GM12878 (cell line): ENCODE data around the gene ADM2. TPM values are rescaled to one million over a fixed set of nuclear protein-coding genes. Genes with fewer than 3 reads are reported as not detected.

ENCODE experiments used
- BACH1 ChIP-seq: fragments of 450-650 bp; IDR thresholded peaks from 2 replicates; pipeline ENCODE4 v1.6.1; 2017; ENCODE audit warnings: mild to moderate bottlenecking, borderline replicate concordance
- BRCA1 ChIP-seq: IDR thresholded peaks from 2 replicates; pipeline ENCODE4 v1.6.1; 2011; ENCODE audit warnings: low read depth, low read length, improper control_type of control experiment
- CEBPB ChIP-seq, 2 experiments: fragments of 150-350 bp in 1 of 2; IDR thresholded peaks; 2 replicates each; pipeline ENCODE4 v1.6.1; 2012 to 2014; ENCODE audit warnings: low read depth in 2 of 2, low read length in 2 of 2, borderline replicate concordance in 1 of 2, inconsistent platforms in 1 of 2
- CHD1 ChIP-seq: IDR thresholded peaks from 2 replicates; pipeline ENCODE4 v1.6.1; 2012; ENCODE audit warnings: low read depth, low read length, improper control_type of control experiment
- EP300 ChIP-seq, 2 experiments: fragments of 150-350 bp in 1 of 2; IDR thresholded peaks; 2 replicates each; pipeline ENCODE4 v1.6.1; 2011 to 2012; ENCODE audit warnings: low read depth in 2 of 2, low read length in 2 of 2, borderline replicate concordance in 1 of 2, improper control_type of control experiment in 1 of 2, inconsistent platforms in 1 of 2; ENCODE audit not compliant: control insufficient read depth in 1 of 2
- ESRRA ChIP-seq: IDR thresholded peaks from 2 replicates; pipeline ENCODE4 v1.6.1; 2012; ENCODE audit warnings: mild to moderate bottlenecking, low read length, improper control_type of control experiment
- FOXK2 ChIP-seq: fragments of 450-650 bp; IDR thresholded peaks from 2 replicates; pipeline ENCODE4 v1.6.1; 2017; ENCODE audit warnings: mild to moderate bottlenecking, moderate library complexity
- HDGF ChIP-seq: fragments of 450-650 bp; IDR thresholded peaks from 2 replicates; pipeline ENCODE4 v1.6.1; 2016; ENCODE audit warnings: antibody characterized with exemption
- IRF4 ChIP-seq: IDR thresholded peaks from 2 replicates; pipeline ENCODE4 v1.6.1; 2011; ENCODE audit warnings: low read depth, low read length
- KAT2A ChIP-seq: conservative IDR thresholded peaks from 2 replicates; pipeline ENCODE4 v1.6.1; 2011; ENCODE audit warnings: low read depth, low read length; ENCODE audit not compliant: control insufficient read depth
- MTA3 ChIP-seq: IDR thresholded peaks from 2 replicates; pipeline ENCODE4 v1.6.1; 2012; ENCODE audit warnings: low read length, inconsistent platforms, borderline replicate concordance
- MXI1 ChIP-seq: fragments of 150-350 bp; IDR thresholded peaks from 2 replicates; pipeline ENCODE4 v1.6.1; 2011; ENCODE audit warnings: low read depth, mild to moderate bottlenecking, inconsistent platforms, low read length, improper control_type of control experiment
- NR2C1 ChIP-seq: fragments of 450-650 bp; IDR thresholded peaks from 2 replicates; pipeline ENCODE4 v1.6.1; 2017; ENCODE audit warnings: antibody characterized with exemption, mild to moderate bottlenecking, moderate library complexity
- POLR2A ChIP-seq: IDR thresholded peaks from 2 replicates; pipeline ENCODE4 v1.6.1; 2011; ENCODE audit warnings: low read depth, mild to moderate bottlenecking, low read length
- RELB ChIP-seq: fragments of 450-650 bp; IDR thresholded peaks from 2 replicates; pipeline ENCODE4 v1.6.1; 2017; ENCODE audit warnings: low read depth, mild to moderate bottlenecking, moderate library complexity
- SIN3A ChIP-seq: IDR thresholded peaks from 2 replicates; pipeline ENCODE4 v1.6.1; 2012; ENCODE audit warnings: low read depth, low read length, improper control_type of control experiment
- SMAD1 ChIP-seq: fragments of 450-650 bp; IDR thresholded peaks from 2 replicates; pipeline ENCODE4 v1.6.1; 2018; ENCODE audit warnings: mild to moderate bottlenecking, low read depth; ENCODE audit not compliant: partially characterized antibody
- USF2 ChIP-seq: IDR thresholded peaks from 2 replicates; pipeline ENCODE4 v1.6.1; 2011; ENCODE audit warnings: low read depth, low read length, improper control_type of control experiment, borderline replicate concordance
- YY1 ChIP-seq: IDR thresholded peaks from 2 replicates; pipeline ENCODE4 v1.6.1; 2011; ENCODE audit warnings: low read depth, mild to moderate bottlenecking, low read length
- ZNF24 ChIP-seq: fragments of 450-650 bp; IDR thresholded peaks from 2 replicates; pipeline ENCODE4 v1.6.1; 2017; ENCODE audit warnings: antibody characterized with exemption, mild to moderate bottlenecking
- ZNF622 ChIP-seq: fragments of 450-650 bp; IDR thresholded peaks from 2 replicates; pipeline ENCODE4 v1.6.1; 2017; ENCODE audit warnings: mild to moderate bottlenecking, inconsistent platforms
- polyA plus RNA-seq, 11 experiments: library from polyadenylated mRNA; depleted of rRNA in 4 of 11; unstranded in 6 of 11; stranded (reverse) in 5 of 11; fragments of >200 nt; fragmentation: Nextera tagmentation in 4 of 11; fragmentation: Illumina TruSeq in 1 of 11; extraction: Ambion mirVana in 4 of 11; extraction: Trizol in 1 of 11; gene quantifications; 1 replicate in 1 of 11; 2 replicates in 10 of 11; pipeline versions ENCODE4 v1.2.1 to v1.2.3, GENCODE V29; 2011 to 2016; ENCODE audit warnings: inconsistent platforms in 2 of 11, missing spikeins in 2 of 11, low read depth in 1 of 11
- total RNA-seq, 4 experiments: library from RNA; depleted of rRNA in 3 of 4; stranded (reverse); fragments of >200 nt in 3 of 4; fragmentation: Illumina TruSeq in 1 of 4; extraction: Trizol in 1 of 4; gene quantifications; 2 replicates each; pipeline versions ENCODE4 v1.2.1 to v1.2.3, GENCODE V29; 2013 to 2021
- TF ChIP-seq, protein P1 (sequence below): fragments of 450-650 bp; IDR thresholded peaks from 2 replicates; pipeline ENCODE4 v1.6.1; 2017; ENCODE audit warnings: antibody characterized with exemption, mild to moderate bottlenecking, moderate library complexity
- TF ChIP-seq, protein P2 (sequence below): fragments of 450-650 bp; IDR thresholded peaks from 2 replicates; pipeline ENCODE4 v1.6.1; 2018; ENCODE audit warnings: borderline replicate concordance, mild to moderate bottlenecking; ENCODE audit not compliant: partially characterized antibody

ADM2 gene
- total and polyA plus RNA-seq, 10 of the 15 experiments (the other 5 are each of a cell fraction or from before 2014, with no cell fraction given), result 0.02 to 0.33 (median 0.12) TPM; not detected in 2

DNA sequence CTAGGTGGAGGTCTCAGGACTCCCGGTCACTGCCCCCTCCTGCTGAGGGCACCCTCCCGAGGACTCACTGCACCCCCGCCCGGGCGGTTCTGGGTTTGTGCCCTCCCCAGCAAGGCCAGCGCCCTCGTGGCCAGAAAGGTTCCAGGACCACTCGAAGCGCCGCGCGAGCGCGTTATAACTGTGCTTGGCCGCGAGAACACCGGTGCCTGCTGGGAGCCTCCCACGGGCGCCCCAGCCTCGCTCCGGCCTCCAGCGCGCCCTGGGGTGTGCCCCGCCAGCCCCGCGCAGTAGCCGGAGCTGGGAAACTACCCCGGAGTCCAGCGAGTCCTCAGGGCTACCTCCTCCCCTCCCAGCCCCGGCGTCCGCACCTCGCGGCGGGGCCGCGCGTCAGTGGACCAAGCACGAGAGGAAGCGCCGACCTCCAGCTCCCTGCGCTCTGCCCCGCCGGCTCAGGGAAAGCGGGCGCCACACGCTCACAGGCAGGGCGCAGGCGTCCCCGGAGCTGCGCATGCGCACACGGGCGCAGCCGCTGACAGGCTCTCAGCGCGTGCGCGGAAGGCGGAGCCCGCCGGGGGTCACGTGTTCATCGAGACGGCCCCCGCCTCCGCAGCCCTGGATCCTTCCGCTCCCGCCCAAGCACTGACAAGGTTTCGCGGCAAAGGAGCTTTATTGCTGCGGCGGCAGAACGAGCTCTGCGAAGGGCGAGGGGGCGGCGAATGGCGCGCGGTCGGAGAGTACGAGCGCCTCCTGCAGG is 43.9 kb downstream of the ADM2 start, which contains the start of gene SCO2 (continued):
- TF ChIP-seq, protein P1, sequence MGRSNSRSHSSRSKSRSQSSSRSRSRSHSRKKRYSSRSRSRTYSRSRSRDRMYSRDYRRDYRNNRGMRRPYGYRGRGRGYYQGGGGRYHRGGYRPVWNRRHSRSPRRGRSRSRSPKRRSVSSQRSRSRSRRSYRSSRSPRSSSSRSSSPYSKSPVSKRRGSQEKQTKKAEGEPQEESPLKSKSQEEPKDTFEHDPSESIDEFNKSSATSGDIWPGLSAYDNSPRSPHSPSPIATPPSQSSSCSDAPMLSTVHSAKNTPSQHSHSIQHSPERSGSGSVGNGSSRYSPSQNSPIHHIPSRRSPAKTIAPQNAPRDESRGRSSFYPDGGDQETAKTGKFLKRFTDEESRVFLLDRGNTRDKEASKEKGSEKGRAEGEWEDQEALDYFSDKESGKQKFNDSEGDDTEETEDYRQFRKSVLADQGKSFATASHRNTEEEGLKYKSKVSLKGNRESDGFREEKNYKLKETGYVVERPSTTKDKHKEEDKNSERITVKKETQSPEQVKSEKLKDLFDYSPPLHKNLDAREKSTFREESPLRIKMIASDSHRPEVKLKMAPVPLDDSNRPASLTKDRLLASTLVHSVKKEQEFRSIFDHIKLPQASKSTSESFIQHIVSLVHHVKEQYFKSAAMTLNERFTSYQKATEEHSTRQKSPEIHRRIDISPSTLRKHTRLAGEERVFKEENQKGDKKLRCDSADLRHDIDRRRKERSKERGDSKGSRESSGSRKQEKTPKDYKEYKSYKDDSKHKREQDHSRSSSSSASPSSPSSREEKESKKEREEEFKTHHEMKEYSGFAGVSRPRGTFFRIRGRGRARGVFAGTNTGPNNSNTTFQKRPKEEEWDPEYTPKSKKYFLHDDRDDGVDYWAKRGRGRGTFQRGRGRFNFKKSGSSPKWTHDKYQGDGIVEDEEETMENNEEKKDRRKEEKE, result no peak
- TF ChIP-seq NR2C1, result no peak; the same call in 1 of the 2 replicates
- TF ChIP-seq MXI1, result peak; percentile 71
- no peak for TF ChIP-seq BRCA1
- TF ChIP-seq POLR2A, result no peak
- TF ChIP-seq RELB, result no peak
- TF ChIP-seq ZNF622, result no peak
- no peak; the same call in 1 of the 2 replicates for TF ChIP-seq SIN3A
- TF ChIP-seq, protein P2, sequence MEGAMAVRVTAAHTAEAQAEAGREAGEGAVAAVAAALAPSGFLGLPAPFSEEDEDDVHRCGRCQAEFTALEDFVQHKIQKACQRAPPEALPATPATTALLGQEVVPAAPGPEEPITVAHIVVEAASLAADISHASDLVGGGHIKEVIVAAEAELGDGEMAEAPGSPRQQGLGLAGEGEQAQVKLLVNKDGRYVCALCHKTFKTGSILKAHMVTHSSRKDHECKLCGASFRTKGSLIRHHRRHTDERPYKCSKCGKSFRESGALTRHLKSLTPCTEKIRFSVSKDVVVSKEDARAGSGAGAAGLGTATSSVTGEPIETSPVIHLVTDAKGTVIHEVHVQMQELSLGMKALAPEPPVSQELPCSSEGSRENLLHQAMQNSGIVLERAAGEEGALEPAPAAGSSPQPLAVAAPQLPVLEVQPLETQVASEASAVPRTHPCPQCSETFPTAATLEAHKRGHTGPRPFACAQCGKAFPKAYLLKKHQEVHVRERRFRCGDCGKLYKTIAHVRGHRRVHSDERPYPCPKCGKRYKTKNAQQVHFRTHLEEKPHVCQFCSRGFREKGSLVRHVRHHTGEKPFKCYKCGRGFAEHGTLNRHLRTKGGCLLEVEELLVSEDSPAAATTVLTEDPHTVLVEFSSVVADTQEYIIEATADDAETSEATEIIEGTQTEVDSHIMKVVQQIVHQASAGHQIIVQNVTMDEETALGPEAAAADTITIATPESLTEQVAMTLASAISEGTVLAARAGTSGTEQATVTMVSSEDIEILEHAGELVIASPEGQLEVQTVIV, result no peak
- TF ChIP-seq MTA3, result no peak
- no peak for TF ChIP-seq IRF4
- no peak for TF ChIP-seq FOXK2
- peak; percentile 76; the same call in 1 of the 2 replicates for TF ChIP-seq ESRRA
- no peak for TF ChIP-seq ZNF24
- peak; percentile 67; the same call in 1 of the 2 replicates for TF ChIP-seq YY1
- TF ChIP-seq CHD1, result no peak; the same call in 1 of the 2 replicates
- TF ChIP-seq KAT2A, result no peak
- TF ChIP-seq HDGF, result no peak; the same call in 1 of the 2 replicates
- peak; percentile 87 for TF ChIP-seq USF2
- no peak for TF ChIP-seq CEBPB (IDR thresholded peaks at IDR 0.05; ENCODE audit: borderline replicate concordance in 1 of 2, low read depth in 2 of 2, low read length in 2 of 2)
- TF ChIP-seq SMAD1, result no peak
- no peak for TF ChIP-seq EP300 (IDR thresholded peaks at IDR 0.05; ENCODE audit: borderline replicate concordance in 1 of 2, control insufficient read depth in 1 of 2, low read depth in 2 of 2, low read length in 2 of 2)
- TF ChIP-seq BACH1, result peak; percentile 43
